Fibroblast of pulmonary artery (primary cell): ENCODE data around the gene TAF5L.
"Not testable (repeated sequence)": the region's sequence is repeated elsewhere in the genome, so short reads cannot be mapped to it uniquely, and the experiment has no call there.

Experiments
- DNase-seq: peaks from one replicate; pipeline ENCODE4 v3.0.0-alpha.2; 2010; ENCODE audit warnings: low read depth
- H3K4me3 ChIP-seq: replicated peaks from 2 replicates; pipeline ENCODE4 v1.5.1; 2011; ENCODE audit warnings: low read depth, mild to moderate bottlenecking, control low read depth, low read length, moderate library complexity
- CTCF ChIP-seq: IDR thresholded peaks from 2 replicates; pipeline ENCODE4 v1.5.1; 2011; ENCODE audit warnings: mild to moderate bottlenecking, control low read depth, low read length, inconsistent platforms; ENCODE audit errors: missing control alignments

The TAF5L gene

DNA sequence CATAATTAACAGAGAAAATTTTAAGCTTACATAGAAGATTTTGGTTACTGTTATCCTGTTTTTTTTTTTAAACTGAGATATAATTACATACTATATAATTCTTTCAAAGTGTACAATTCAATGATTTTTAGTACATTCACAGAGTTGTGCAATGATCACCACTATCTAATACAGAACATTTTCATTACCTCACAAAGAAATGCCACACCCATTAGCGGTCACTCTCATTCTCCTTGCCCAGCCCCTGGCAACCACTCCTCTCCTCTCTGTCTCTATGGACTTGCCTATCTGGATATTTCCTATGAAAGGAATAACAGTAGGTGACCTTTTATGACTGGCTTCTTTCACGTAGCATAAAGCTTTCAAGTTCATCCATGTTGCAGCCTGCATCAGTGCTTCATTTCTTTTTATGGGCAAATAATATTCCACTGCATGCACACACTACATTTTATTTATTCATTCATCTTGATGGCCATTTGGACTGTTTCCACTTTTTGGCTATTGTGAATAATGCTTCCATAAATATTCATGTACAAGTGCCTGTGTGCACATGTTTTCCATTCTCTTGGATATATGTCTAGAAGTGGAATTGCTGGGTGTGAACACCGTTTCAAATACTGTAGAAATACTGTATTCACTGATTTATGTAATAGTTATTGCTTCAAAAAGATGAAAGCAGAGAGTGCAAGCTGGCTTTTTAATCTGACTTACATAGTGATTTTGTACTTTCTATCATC is 26.5 kb downstream of the TAF5L start:
- no peak overlapping the region for H3K4me3 ChIP-seq
- no peak for TF ChIP-seq CTCF
- DNase-seq: peak; percentile 24

DNA sequence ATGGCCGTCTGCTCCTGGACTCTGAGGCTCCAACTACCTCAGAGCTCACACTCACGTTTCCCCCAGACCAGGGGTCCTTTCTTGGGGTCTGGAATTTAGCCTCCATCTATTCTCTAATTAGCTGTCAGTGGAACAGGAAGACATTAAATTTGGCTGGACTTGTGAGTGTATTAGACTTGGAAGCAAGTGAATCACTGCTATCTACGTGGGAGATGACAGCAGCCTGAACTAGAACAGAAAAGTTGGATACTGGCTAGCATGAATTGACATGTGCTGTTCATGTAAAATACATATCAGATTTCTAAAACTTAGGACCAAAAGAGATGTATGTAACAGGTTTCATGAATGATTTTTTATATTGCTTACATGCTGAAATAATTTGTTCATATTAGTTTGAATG is 28.0 kb downstream of the TAF5L start:
- TF ChIP-seq CTCF: no peak
- no peak overlapping the region for H3K4me3 ChIP-seq
- DNase-seq: peak; percentile 20

DNA sequence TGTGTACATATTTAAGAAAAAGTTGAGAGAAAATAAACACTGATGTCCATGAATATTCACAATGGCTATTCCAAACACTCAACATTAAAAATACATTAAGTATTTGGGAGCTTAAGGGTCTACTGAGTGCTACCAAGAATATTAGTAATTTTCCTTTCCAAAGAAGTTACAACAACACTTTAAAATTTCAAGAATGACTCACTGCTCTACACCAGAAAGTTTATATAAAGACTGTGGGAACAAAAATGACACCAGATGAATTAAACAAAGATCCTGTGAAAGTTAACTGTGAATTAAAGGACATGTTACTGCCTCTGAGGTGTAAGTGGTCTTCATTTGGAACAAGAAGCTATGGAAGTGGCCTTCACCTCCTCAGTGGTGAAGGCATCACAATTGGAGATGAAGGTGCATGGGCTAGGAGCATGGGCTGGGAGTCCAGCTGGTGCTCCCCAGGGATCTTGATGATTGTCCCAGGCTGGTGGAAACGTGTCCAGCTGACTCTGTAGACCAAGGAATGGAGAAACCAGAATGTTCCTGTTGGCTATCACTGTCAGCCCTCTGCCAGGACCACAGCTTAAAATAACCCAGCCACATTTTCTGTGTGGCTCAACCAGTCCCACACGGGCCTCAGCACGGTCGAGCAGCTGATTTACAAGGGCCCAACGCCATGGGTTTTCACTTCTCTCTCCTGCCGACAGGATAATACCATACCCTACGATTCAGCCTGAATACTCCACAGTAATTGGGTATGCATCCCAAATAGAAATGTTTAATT is 28.8 kb downstream of the TAF5L start:
- DNase-seq: peak; percentile 48
- no peak overlapping the region for H3K4me3 ChIP-seq
- TF ChIP-seq CTCF: no peak

- DNase-seq, H3K4me3 ChIP-seq: not testable (repeated sequence)
These were observed 30.0 kb downstream of the TAF5L start for GRCh38 chr1:229595876-229596275.

- no peak for DNase-seq
- TF ChIP-seq CTCF: no peak
- H3K4me3 ChIP-seq: no peak overlapping the region
These were observed 31.5 kb downstream of the TAF5L start for GRCh38 chr1:229594227-229595008.

- no peak for TF ChIP-seq CTCF
- no peak for DNase-seq
- H3K4me3 ChIP-seq: no peak overlapping the region
These were observed 32.1 kb downstream of the TAF5L start for GRCh38 chr1:229593800-229594199.

DNA sequence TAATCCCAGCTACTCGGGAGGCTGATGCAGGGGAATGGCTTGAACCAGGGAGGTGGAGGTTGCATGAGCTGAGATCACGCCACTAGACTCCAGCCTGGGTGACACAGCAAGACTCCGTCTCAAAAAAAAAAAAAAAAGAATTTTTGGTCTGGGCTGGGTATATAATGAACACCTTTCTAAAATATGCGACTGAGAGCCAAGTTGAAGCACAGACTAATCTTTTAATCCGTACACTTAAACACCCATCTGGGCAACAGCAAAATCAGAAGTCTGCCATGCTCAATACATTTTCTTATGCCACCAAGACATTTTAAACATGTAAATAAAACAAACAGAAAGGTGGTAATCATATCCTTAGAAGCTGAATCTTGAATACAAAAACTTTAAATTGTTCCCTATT is 35.8 kb downstream of the TAF5L start:
- no peak for TF ChIP-seq CTCF
- no peak for DNase-seq
- H3K4me3 ChIP-seq: no peak overlapping the region
